Mesenchymal stem cell (in vitro differentiated cells and primary cell): Measurements from ENCODE around the gene RMRP.

Source experiments
- DNase-seq: peaks from one replicate; pipeline ENCODE4 v3.0.0-alpha.2; 2013
- H2AFZ ChIP-seq: one replicate; pipeline ENCODE4 v1.6.1; 2013; ENCODE audit warnings: low read depth, mild to moderate bottlenecking, control low read depth, inconsistent platforms, low read length, moderate library complexity
- H2AK5ac ChIP-seq: 2 replicates; pipeline ENCODE4 v1.6.1; 2013; ENCODE audit warnings: low read length, moderate library complexity, mild to moderate bottlenecking, inconsistent platforms; ENCODE audit not compliant: severe bottlenecking
- H2BK120ac ChIP-seq: one replicate; pipeline ENCODE4 v1.6.1; 2013; ENCODE audit warnings: low read depth, mild to moderate bottlenecking, inconsistent platforms, low read length, moderate library complexity
- H2BK12ac ChIP-seq, 2 experiments: one replicate each; pipeline ENCODE4 v1.6.1; 2013; ENCODE audit warnings: inconsistent platforms in 2 of 2, low read length in 2 of 2, mild to moderate bottlenecking in 2 of 2, moderate library complexity in 2 of 2, control low read depth in 1 of 2
- H2BK15ac ChIP-seq: one replicate; pipeline ENCODE4 v1.6.1; 2013; ENCODE audit warnings: mild to moderate bottlenecking, low read depth, inconsistent platforms; ENCODE audit not compliant: poor library complexity, severe bottlenecking
- H2BK5ac ChIP-seq: 2 replicates; pipeline ENCODE4 v1.6.1; 2013; ENCODE audit warnings: low read depth, mild to moderate bottlenecking, low read length, control low read depth, inconsistent platforms; ENCODE audit not compliant: poor library complexity, severe bottlenecking
- H3K14ac ChIP-seq, 2 experiments: one replicate each; pipeline ENCODE4 v1.6.1; 2013; ENCODE audit warnings: inconsistent platforms in 2 of 2, low read length in 2 of 2, control low read depth in 1 of 2, mild to moderate bottlenecking in 1 of 2, moderate library complexity in 1 of 2
- H3K18ac ChIP-seq, 2 experiments: one replicate each; pipeline ENCODE4 v1.6.1; 2013; ENCODE audit warnings: inconsistent platforms in 2 of 2, low read length in 2 of 2, control low read depth in 1 of 2, low read depth in 1 of 2, mild to moderate bottlenecking in 1 of 2
- H3K23ac ChIP-seq, 2 experiments: one replicate each; pipeline ENCODE4 v1.6.1; 2013; ENCODE audit warnings: inconsistent platforms in 2 of 2, low read length in 2 of 2, mild to moderate bottlenecking in 2 of 2, moderate library complexity in 2 of 2, control low read depth in 1 of 2
- H3K27ac ChIP-seq: 2 replicates; pipeline ENCODE4 v1.5.1; 2013; ENCODE audit warnings: mild to moderate bottlenecking, moderate library complexity, low read length, control low read depth, inconsistent platforms; ENCODE audit not compliant: poor library complexity, severe bottlenecking
- H3K27me3 ChIP-seq, 2 experiments: 2 replicates each; pipeline versions ENCODE4 v1.6.1 to v1.7.0; 2013; ENCODE audit warnings: low read length in 2 of 2, mild to moderate bottlenecking in 2 of 2, moderate library complexity in 2 of 2, control low read depth in 1 of 2, inconsistent platforms in 1 of 2; ENCODE audit not compliant: control insufficient read depth in 1 of 2, insufficient read depth in 1 of 2
- H3K36me3 ChIP-seq, 2 experiments: 2 replicates each; pipeline versions ENCODE4 v1.6.1 to v1.7.0; 2013; ENCODE audit warnings: low read length in 2 of 2, control low read depth in 1 of 2, inconsistent platforms in 1 of 2, low read depth in 1 of 2, mild to moderate bottlenecking in 1 of 2; ENCODE audit not compliant: insufficient read depth in 2 of 2, control insufficient read depth in 1 of 2
- H3K4ac ChIP-seq, 2 experiments: one replicate each; pipeline ENCODE4 v1.6.1; 2013; ENCODE audit warnings: inconsistent platforms in 2 of 2, low read length in 2 of 2, mild to moderate bottlenecking in 2 of 2, moderate library complexity in 2 of 2, control low read depth in 1 of 2, low read depth in 1 of 2
- H3K4me1 ChIP-seq: 2 replicates; pipeline ENCODE4 v1.6.1; 2013; ENCODE audit warnings: low read depth, low read length, control low read depth; ENCODE audit not compliant: control insufficient read depth, insufficient read depth
- H3K4me2 ChIP-seq: 2 replicates; pipeline ENCODE4 v1.6.1; 2013; ENCODE audit warnings: low read length, mild to moderate bottlenecking, inconsistent platforms; ENCODE audit not compliant: poor library complexity, severe bottlenecking
- H3K4me3 ChIP-seq, 2 experiments: 2 replicates each; pipeline versions ENCODE4 v1.5.1 to v1.7.0; 2013; ENCODE audit warnings: low read length in 2 of 2, mild to moderate bottlenecking in 2 of 2, control low read depth in 1 of 2, low read depth in 1 of 2; ENCODE audit not compliant: insufficient read depth in 1 of 2
- H3K79me1 ChIP-seq: replicated peaks from 2 replicates; pipeline ENCODE4 v1.6.1; 2013; ENCODE audit warnings: mild to moderate bottlenecking, control low read depth, low read length, inconsistent platforms; ENCODE audit not compliant: poor library complexity, severe bottlenecking
- H3K9ac ChIP-seq: 2 replicates; pipeline ENCODE4 v1.7.0; 2013; ENCODE audit warnings: mild to moderate bottlenecking, low read length, moderate library complexity
- H3K9me3 ChIP-seq: 2 replicates; pipeline ENCODE4 v1.7.0; 2013; ENCODE audit warnings: mild to moderate bottlenecking, low read length; ENCODE audit not compliant: control insufficient read depth
- H4K8ac ChIP-seq: one replicate; pipeline ENCODE4 v1.6.1; 2013; ENCODE audit warnings: inconsistent platforms, mild to moderate bottlenecking, low read length, moderate library complexity
- H4K91ac ChIP-seq: one replicate; pipeline ENCODE4 v1.6.1; 2013; ENCODE audit warnings: mild to moderate bottlenecking, low read length, inconsistent platforms
- whole genome bisulfite sequencing: methylation state at CpG from one replicate; pipeline ENCODE4 v1.1.7; 2013; ENCODE audit warnings: mixed read lengths; 5-methylcytosine and 5-hydroxymethylcytosine counted together

RMRP gene

DNA sequence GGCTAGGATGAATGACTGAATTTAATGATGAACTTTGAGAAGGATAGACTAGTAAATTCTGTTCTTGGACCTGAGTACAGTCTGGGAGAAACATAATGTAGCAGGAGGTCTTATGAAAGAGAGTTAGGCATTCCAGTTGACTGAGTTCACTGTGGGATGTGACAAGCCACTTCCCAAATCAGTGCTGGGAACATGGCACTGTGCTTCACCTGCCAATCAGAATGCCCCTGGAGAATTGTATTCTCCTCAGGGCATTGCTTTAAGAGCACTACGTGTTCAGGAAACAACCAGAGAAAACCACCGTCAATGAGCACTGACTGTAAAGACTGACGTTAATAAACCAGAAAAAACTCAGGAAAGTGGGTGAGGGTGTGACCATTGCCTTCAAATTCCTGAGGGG, 1.5 kb upstream of the RMRP start:
- Histone ChIP-seq H3K36me3 (peaks cover 18 to 33% of the 10 kb centered on the region in 2 experiments), H3K23ac (no peak overlapping the region), H3K9ac (peak overlapping the region; percentile 98), H2AK5ac (no peak overlapping the region), H3K9me3 (no peaks in the 10 kb centered on the region), H2BK15ac (no peak overlapping the region), H4K91ac (no peak overlapping the region), H3K79me1 (peaks cover 14% of the 10 kb centered on the region), H3K4me2 (no peak overlapping the region), H3K14ac (no peak overlapping the region), H4K8ac (no peak overlapping the region), H3K4ac (no peak overlapping the region), H3K18ac (no peak overlapping the region), H3K27ac (no peak overlapping the region), H3K4me1 (peaks cover 12% of the 10 kb centered on the region), H2AFZ (no peak overlapping the region), H2BK5ac (no peak overlapping the region), H3K27me3 (no peaks in the 10 kb centered on the region), H2BK120ac (no peak overlapping the region), H3K4me3 (peak overlapping the region in 1 of 2 experiments; percentile 96), H2BK12ac (no peak overlapping the region)
- WGBS, result 49% methylated on average over 3 of the region's 3 CpGs
- peak; percentile 79 for DNase-seq

- Histone ChIP-seq H3K23ac (no peak overlapping the region), H2BK5ac (no peak overlapping the region), H2BK15ac (no peak overlapping the region), H3K4me3 (peak overlapping the region; percentile 95 to 96), H2AK5ac (no peak overlapping the region), H3K14ac (no peak overlapping the region), H2AFZ (no peak overlapping the region), H3K27me3 (no peaks in the 10 kb centered on the region), H3K4me1 (peaks cover 10% of the 10 kb centered on the region), H3K79me1 (peaks cover 14% of the 10 kb centered on the region), H3K18ac (peak overlapping the region in 1 of 2 experiments; percentile 37), H4K8ac (no peak overlapping the region), H4K91ac (no peak overlapping the region), H2BK120ac (no peak overlapping the region), H3K27ac (peak overlapping the region; percentile 59), H3K4ac (no peak overlapping the region), H3K9me3 (no peaks in the 10 kb centered on the region), H3K36me3 (peaks cover 18 to 33% of the 10 kb centered on the region in 2 experiments), H2BK12ac (peak overlapping the region in 1 of 2 experiments; percentile 64), H3K9ac (peak overlapping the region; percentile 98), H3K4me2 (peak overlapping the region; percentile 78)
- DNase-seq, result peak; percentile 74
- WGBS, result 9% methylated on average over 2 of the region's 2 CpGs
Observed at GRCh38 chr9:35658968-35659220, 1.1 kb upstream of the RMRP start.

DNA sequence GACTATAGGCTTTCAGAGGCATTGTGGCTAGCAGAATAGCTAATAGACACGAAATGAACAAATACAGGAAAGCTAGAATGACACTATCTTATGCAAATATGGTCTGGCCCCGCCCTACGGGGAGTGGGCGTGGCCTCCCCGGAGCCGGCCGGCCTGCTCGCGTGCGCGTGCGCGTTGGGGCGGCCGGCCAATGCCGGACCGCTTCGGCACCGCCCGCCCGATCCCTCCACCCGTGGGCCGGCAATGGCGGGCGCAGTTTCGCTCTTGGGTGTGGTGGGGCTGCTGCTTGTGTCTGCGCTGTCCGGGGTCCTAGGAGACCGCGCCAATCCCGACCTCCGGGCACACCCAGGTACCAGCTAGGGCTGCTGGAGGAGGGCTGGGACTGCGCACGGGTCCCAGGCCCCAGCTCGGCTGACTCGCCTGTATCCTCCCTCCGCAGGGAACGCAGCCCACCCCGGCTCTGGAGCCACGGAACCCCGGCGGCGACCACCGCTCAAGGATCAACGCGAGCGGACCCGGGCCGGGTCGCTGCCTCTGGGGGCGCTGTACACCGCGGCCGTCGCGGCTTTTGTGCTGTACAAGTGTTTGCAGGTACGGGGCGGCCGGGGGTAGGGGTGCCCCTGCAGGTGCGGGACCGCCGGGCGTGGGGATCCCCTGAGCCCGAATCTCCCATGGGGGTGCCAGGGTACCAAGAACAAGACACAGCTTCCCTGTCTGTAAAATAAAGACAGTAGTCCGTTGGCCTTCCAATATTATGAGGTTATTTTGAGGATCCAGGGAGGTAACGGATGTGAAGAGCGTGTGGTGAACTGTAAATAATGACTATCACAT, 533 bp upstream of the RMRP start, which contains the start of gene CCDC107:
Gene CCDC107, plus strand, starts transcription at position 156 of the 831 bp plus-strand sequence. Its CDS starts 88 bp downstream, at position 244.
- peak within 1 kb of the TSS; percentile 95 to 96 for H3K4me3 ChIP-seq
- WGBS, result under 1% methylated on average over 54 of the region's 67 CpGs
- H2BK12ac ChIP-seq, result peak within 1 kb of the TSS; percentile 38 to 93
- H4K8ac ChIP-seq, result peak within 1 kb of the TSS; percentile 95
- peak; percentile 86 for DNase-seq
- no peaks in the 10 kb centered on the region for H3K27me3 ChIP-seq
- peak within 1 kb of the TSS in 1 of 2 experiments; percentile 94 for H3K23ac ChIP-seq
- peak within 1 kb of the TSS; percentile 89 to 97 for H3K4ac ChIP-seq
- peaks cover 14% of the 10 kb centered on the region for H3K79me1 ChIP-seq
- H4K91ac ChIP-seq, result peak within 1 kb of the TSS; percentile 95
- H2BK5ac ChIP-seq, result peak within 1 kb of the TSS; percentile 69
- H3K14ac ChIP-seq, result peak within 1 kb of the TSS in 1 of 2 experiments; percentile 97
- H3K4me2 ChIP-seq, result peak within 1 kb of the TSS; percentile 78
- H2BK15ac ChIP-seq, result peak within 1 kb of the TSS; percentile 89
- H3K9me3 ChIP-seq, result no peaks in the 10 kb centered on the region
- peak within 1 kb of the TSS; percentile 97 for H3K27ac ChIP-seq
- peak within 1 kb of the TSS; percentile 98 for H3K9ac ChIP-seq
- H2AK5ac ChIP-seq, result no peak within 1 kb of the TSS
- peak within 1 kb of the TSS; percentile 89 to 94 for H3K18ac ChIP-seq
- H3K36me3 ChIP-seq, result peaks cover 18 to 33% of the 10 kb centered on the region in 2 experiments
- peak within 1 kb of the TSS; percentile 76 for H2BK120ac ChIP-seq
- peaks cover 10% of the 10 kb centered on the region for H3K4me1 ChIP-seq
- H2AFZ ChIP-seq, result peak within 1 kb of the TSS; percentile 92

GRCh38 chr9:35656831-35657545, 831 bp downstream of the RMRP start:
- H3K36me3 ChIP-seq, result peaks cover 13 to 25% of the 10 kb centered on the region in 2 experiments
- no peak overlapping the region for H3K14ac ChIP-seq
- peak overlapping the region; percentile 59 for H3K27ac ChIP-seq
- peak overlapping the region in 1 of 2 experiments; percentile 54 for H3K18ac ChIP-seq
- no peak overlapping the region for H2BK120ac ChIP-seq
- peak overlapping the region; percentile 98 for H3K9ac ChIP-seq
- DNase-seq, result no peak
- peak overlapping the region; percentile 76 for H2AFZ ChIP-seq
- no peaks in the 10 kb centered on the region for H3K27me3 ChIP-seq
- H3K4me2 ChIP-seq, result peak overlapping the region; percentile 62
- no peak overlapping the region for H2AK5ac ChIP-seq
- H3K23ac ChIP-seq, result no peak overlapping the region
- peaks cover 10% of the 10 kb centered on the region for H3K4me1 ChIP-seq
- peak overlapping the region in 1 of 2 experiments; percentile 56 for H2BK12ac ChIP-seq
- H3K4me3 ChIP-seq, result peak overlapping the region; percentile 31 to 65
- H3K9me3 ChIP-seq, result no peaks in the 10 kb centered on the region
- no peak overlapping the region for H3K4ac ChIP-seq
- H4K8ac ChIP-seq, result peak overlapping the region; percentile 62
- no peak overlapping the region for H2BK15ac ChIP-seq
- no peak overlapping the region for H4K91ac ChIP-seq
- WGBS, result 45% methylated on average over 22 of the region's 25 CpGs
- no peak overlapping the region for H2BK5ac ChIP-seq
- H3K79me1 ChIP-seq, result peaks cover 11% of the 10 kb centered on the region
